OCI-LY3 (cell line): ENCODE data around the gene LINGO1.

ENCODE experiments used
- H2AFZ ChIP-seq: fragments of 200-600, 300-600 bp; shearing (Covaris generic); 2 replicates; pipeline ENCODE4 v1.6.0; 2014; ENCODE audit warnings: antibody characterized with exemption, low read depth, low read length
- H3K27ac ChIP-seq: fragments of 200-600, 300-600 bp; sonication (generic); 2 replicates; pipeline ENCODE4 v1.5.1; 2014; ENCODE audit warnings: mild to moderate bottlenecking, low read length, moderate library complexity, mixed read lengths
- H3K27me3 ChIP-seq: fragments of 200-600, 300-600 bp; sonication (generic); 2 replicates; pipeline ENCODE4 v1.6.1; 2014; ENCODE audit warnings: low read depth, low read length, mixed read lengths
- H3K36me3 ChIP-seq: fragments of 200-600, 300-600 bp; sonication (generic); replicated peaks from 2 replicates; pipeline ENCODE3; 2014; ENCODE audit warnings: low read depth, low read length, mixed read lengths
- H3K4me1 ChIP-seq: fragments of 300-600, 200-600 bp; sonication (generic); 2 replicates; pipeline ENCODE4 v1.6.1; 2014; ENCODE audit warnings: low read length, mixed read lengths
- H3K4me2 ChIP-seq: fragments of 200-600, 300-600 bp; sonication (generic); 2 replicates; pipeline ENCODE4 v1.6.1; 2014; ENCODE audit warnings: low read length, mixed read lengths
- H3K4me3 ChIP-seq: fragments of 300-600, 200-600 bp; sonication (generic); 2 replicates; pipeline ENCODE4 v1.5.1; 2014; ENCODE audit warnings: antibody characterized with exemption, mild to moderate bottlenecking, low read length, moderate library complexity
- H3K79me2 ChIP-seq: fragments of 300-600, 200-600 bp; shearing (Covaris generic); 2 replicates; pipeline ENCODE4 v1.6.1; 2014; ENCODE audit warnings: mild to moderate bottlenecking, low read length, mixed read lengths
- H3K9ac ChIP-seq: fragments of 300-600, 200-600 bp; shearing (Covaris generic); 2 replicates; pipeline ENCODE4 v1.6.0; 2014; ENCODE audit warnings: mild to moderate bottlenecking, low read length, moderate library complexity
- H3K9me3 ChIP-seq: fragments of 200-600, 300-600 bp; shearing (Covaris generic); 2 replicates; pipeline ENCODE4 v1.6.1; 2014; ENCODE audit warnings: low read length, mixed read lengths; ENCODE audit not compliant: insufficient read depth
- H4K20me1 ChIP-seq: fragments of 200-600, 300-600 bp; sonication (generic); 2 replicates; pipeline ENCODE4 v1.6.1; 2016; ENCODE audit warnings: low read length, mixed read lengths; ENCODE audit not compliant: insufficient read depth
- EZH2phosphoT487 ChIP-seq: fragments of 200-600 bp; shearing (Covaris generic); IDR thresholded peaks from 2 replicates; pipeline ENCODE4 v1.6.1; 2018; ENCODE audit warnings: antibody characterized with exemption, mixed run types, low read depth
- TF ChIP-seq, protein P1 (sequence below): fragments of 200-600, 300-600 bp; sonication (generic); IDR thresholded peaks from 2 replicates; pipeline ENCODE4 v1.5.1; 2014; ENCODE audit warnings: antibody characterized with exemption, low read length, low read depth

The LINGO1 gene

DNA sequence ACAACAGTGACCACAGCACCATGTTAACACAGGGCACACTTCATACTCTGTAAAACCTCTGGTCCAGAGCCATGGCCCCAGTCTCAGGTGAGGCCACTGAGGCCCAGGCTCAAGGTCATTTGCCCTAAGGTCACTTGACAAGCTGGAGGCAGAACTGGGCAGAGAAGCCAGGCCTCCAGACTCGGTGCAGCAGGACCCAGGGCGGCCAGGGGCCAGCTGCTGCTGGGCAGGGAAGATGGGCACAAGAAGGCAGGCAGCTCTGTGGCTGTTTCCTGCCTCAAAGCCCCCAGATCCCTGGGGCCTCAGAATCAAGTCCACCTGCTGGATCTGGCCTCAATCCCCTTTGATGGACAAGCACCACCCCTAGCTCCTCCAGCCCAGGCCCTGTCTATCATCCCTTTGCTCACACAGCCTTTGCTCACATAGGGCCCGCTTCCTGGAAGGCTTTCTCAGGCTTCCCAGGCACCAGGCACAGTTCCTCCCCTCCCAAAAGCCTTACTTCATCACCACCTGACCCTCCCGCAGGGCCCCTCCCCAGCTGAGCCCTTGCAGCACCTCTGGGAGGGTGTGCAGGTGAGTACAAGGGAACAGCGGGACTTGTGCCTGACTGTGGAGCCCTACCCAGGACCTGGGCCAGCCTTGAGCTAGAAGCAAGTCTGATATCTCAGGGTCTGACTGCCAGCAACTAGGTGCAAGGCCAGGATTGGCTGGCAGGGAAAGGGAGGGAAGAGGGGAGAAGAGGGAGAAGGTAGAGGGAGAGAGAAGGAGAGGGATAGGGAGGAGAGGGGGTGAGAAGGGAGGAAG, 38.0 kb upstream of the LINGO1 start:
- no peak overlapping the region for H3K9ac ChIP-seq
- H3K4me1 ChIP-seq: no peaks in the 10 kb centered on the region
- H3K36me3 ChIP-seq: no peaks in the 10 kb centered on the region
- H3K9me3 ChIP-seq: no peaks in the 10 kb centered on the region
- TF ChIP-seq, protein P1, sequence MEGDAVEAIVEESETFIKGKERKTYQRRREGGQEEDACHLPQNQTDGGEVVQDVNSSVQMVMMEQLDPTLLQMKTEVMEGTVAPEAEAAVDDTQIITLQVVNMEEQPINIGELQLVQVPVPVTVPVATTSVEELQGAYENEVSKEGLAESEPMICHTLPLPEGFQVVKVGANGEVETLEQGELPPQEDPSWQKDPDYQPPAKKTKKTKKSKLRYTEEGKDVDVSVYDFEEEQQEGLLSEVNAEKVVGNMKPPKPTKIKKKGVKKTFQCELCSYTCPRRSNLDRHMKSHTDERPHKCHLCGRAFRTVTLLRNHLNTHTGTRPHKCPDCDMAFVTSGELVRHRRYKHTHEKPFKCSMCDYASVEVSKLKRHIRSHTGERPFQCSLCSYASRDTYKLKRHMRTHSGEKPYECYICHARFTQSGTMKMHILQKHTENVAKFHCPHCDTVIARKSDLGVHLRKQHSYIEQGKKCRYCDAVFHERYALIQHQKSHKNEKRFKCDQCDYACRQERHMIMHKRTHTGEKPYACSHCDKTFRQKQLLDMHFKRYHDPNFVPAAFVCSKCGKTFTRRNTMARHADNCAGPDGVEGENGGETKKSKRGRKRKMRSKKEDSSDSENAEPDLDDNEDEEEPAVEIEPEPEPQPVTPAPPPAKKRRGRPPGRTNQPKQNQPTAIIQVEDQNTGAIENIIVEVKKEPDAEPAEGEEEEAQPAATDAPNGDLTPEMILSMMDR: no peak
- TF ChIP-seq EZH2phosphoT487: no peak
- H3K27me3 ChIP-seq: peaks cover 51% of the 10 kb centered on the region
- H3K27ac ChIP-seq: no peak overlapping the region
- H3K4me3 ChIP-seq: no peak overlapping the region
- no peak overlapping the region for H3K4me2 ChIP-seq
- H4K20me1 ChIP-seq: no peaks in the 10 kb centered on the region
- no peak overlapping the region for H2AFZ ChIP-seq
- H3K79me2 ChIP-seq: no peaks in the 10 kb centered on the region

DNA sequence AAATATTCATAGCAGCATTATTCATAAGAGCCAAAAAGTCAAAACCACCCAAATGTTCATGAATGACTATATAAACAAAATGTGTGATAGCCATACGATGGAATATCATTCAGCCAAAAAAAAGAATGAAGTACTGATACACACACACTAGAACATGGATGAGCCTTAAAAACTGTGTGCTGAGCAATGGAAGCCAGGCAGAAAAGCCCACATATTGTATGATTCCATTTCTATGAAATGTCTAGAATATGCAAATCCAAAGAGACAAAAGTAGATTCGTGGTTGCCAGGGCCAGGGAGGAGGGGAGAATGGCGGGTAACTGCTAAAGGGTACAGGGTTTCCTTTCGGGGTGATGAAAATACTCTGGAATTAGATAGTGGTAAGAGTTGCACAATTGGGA, 37.2 kb upstream of the LINGO1 start:
- no peak overlapping the region for H3K9ac ChIP-seq
- H2AFZ ChIP-seq: no peak overlapping the region
- no peaks in the 10 kb centered on the region for H3K4me1 ChIP-seq
- H3K79me2 ChIP-seq: no peaks in the 10 kb centered on the region
- H3K4me3 ChIP-seq: no peak overlapping the region
- no peaks in the 10 kb centered on the region for H3K9me3 ChIP-seq
- no peaks in the 10 kb centered on the region for H3K36me3 ChIP-seq
- H4K20me1 ChIP-seq: no peaks in the 10 kb centered on the region
- H3K27ac ChIP-seq: no peak overlapping the region
- H3K27me3 ChIP-seq: peaks cover 50% of the 10 kb centered on the region
- no peak for TF ChIP-seq EZH2phosphoT487
- TF ChIP-seq, protein P1: no peak
- H3K4me2 ChIP-seq: no peak overlapping the region

DNA sequence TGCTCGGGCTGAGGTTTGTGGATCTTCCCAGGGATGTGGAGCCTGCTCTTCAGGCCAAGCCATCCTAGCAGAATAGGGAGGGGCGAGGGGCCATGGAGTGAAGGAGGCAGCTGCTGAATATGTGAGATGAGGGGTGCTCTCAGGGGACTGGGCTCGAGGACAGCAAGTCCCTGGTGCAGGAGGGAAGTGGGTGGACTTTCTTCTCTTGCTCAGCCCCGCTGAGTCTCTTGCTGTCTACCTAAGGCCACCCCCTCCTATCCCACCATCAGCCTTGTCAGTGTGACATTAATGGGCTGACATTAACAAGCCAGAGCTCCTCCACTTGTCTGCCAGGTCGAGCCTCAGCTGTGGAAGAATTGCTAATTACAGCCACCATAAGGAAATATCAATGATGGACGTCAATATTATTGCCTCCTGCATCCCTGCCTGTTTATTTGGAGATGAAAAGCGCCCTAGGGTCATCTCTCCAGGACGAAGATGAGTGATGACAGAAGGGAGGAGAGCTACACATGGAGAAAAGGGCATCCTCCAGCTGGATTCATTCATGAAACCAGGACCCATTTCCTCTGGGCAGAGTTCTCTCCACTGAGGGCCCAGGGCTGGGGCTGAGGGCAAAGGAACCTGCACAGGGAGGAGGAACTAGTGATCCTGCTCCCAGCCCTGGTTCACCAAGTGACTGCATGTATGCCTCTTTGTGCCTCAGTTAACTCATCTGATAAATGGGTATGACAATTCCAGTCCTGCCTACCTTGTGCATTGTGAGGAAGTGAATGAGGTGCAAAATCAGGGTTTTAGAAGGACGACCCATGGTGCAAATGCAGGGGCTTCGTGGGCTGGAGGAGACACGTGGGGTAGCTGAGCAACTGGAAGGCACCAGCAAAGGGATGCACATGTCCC, 34.9 kb upstream of the LINGO1 start:
- Histone ChIP-seq H3K27ac (no peak overlapping the region), H3K4me1 (no peaks in the 10 kb centered on the region), H2AFZ (no peak overlapping the region), H3K4me2 (no peak overlapping the region), H4K20me1 (no peaks in the 10 kb centered on the region), H3K36me3 (no peaks in the 10 kb centered on the region), H3K9me3 (no peaks in the 10 kb centered on the region), H3K9ac (no peak overlapping the region), H3K4me3 (no peak overlapping the region), H3K79me2 (no peaks in the 10 kb centered on the region), H3K27me3 (peaks cover 27% of the 10 kb centered on the region)
- TF ChIP-seq, protein P1: no peak

DNA sequence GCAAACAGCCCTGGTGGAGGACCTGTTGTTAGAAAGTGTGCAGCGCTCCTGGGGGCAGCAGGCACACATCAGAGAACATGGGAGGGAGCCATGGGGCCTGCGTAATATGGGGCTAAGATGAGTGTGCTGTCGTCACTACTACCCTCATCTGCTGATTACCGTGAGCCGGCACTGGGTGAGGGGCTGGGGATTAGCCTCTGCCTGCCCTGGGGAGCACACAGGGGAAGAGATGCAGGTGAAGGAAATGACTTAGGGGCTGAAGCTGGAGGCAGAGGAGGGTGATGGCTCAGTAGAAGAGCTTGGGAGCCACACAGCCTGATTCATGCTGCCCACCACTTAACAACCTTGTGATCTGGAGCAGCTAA, 33.6 kb upstream of the LINGO1 start:
- Histone ChIP-seq H3K4me1 (no peaks in the 10 kb centered on the region), H3K9me3 (no peaks in the 10 kb centered on the region), H2AFZ (no peak overlapping the region), H3K79me2 (no peaks in the 10 kb centered on the region), H3K27ac (no peak overlapping the region), H3K36me3 (no peaks in the 10 kb centered on the region), H4K20me1 (no peaks in the 10 kb centered on the region), H3K9ac (no peak overlapping the region), H3K4me3 (no peak overlapping the region), H3K27me3 (peaks cover 16% of the 10 kb centered on the region), H3K4me2 (no peak overlapping the region)
- TF ChIP-seq, protein P1: no peak
